KMS-11 (cell line): ENCODE results near the gene SORCS2.

ENCODE experiments used
- H2AFZ ChIP-seq: fragments of 200-600 bp; sonication (generic); 2 replicates; pipeline ENCODE4 v1.6.1; 2016; ENCODE audit warnings: antibody characterized with exemption, mixed run types, low read depth
- H3K27ac ChIP-seq: fragments of 200-600 bp; sonication (generic); 2 replicates; pipeline ENCODE4 v1.6.1; 2016; ENCODE audit warnings: mild to moderate bottlenecking, mixed run types
- H3K27me3 ChIP-seq: fragments of 200-600 bp; sonication (generic); 2 replicates; pipeline ENCODE4 v1.6.1; 2017; ENCODE audit warnings: mild to moderate bottlenecking, low read depth, mixed run types, moderate library complexity; ENCODE audit not compliant: insufficient read depth
- H3K36me3 ChIP-seq: fragments of 200-600 bp; sonication (generic); 2 replicates; pipeline ENCODE4 v1.6.1; 2017; ENCODE audit warnings: mild to moderate bottlenecking, mixed run types; ENCODE audit not compliant: insufficient read depth
- H3K4me1 ChIP-seq: fragments of 200-600 bp; sonication (generic); 2 replicates; pipeline ENCODE4 v1.6.1; 2016; ENCODE audit warnings: mild to moderate bottlenecking, low read depth, mixed run types; ENCODE audit not compliant: poor library complexity, severe bottlenecking
- H3K4me2 ChIP-seq: fragments of 200-600 bp; sonication (generic); 2 replicates; pipeline ENCODE4 v1.7.0; 2016; ENCODE audit warnings: mild to moderate bottlenecking, mixed run types
- H3K4me3 ChIP-seq: fragments of 200-600 bp; sonication (generic); IDR thresholded peaks from 2 replicates; pipeline ENCODE4 v1.6.1; 2017; ENCODE audit warnings: low read depth, low read length, mixed read lengths; ENCODE audit not compliant: insufficient read depth
- H3K79me2 ChIP-seq: fragments of 200-600 bp; sonication (generic); 2 replicates; pipeline ENCODE4 v1.6.1; 2016; ENCODE audit warnings: low read depth, mixed run types; ENCODE audit not compliant: insufficient read depth
- H3K9ac ChIP-seq: fragments of 200-600 bp; sonication (generic); 2 replicates; pipeline ENCODE4 v1.6.1; 2016; ENCODE audit warnings: mild to moderate bottlenecking, mixed run types
- H4K20me1 ChIP-seq: fragments of 200-600 bp; sonication (generic); 2 replicates; pipeline ENCODE4 v1.6.1; 2016; ENCODE audit warnings: mild to moderate bottlenecking, mixed run types; ENCODE audit not compliant: insufficient read depth
- CTCF ChIP-seq: fragments of 200-600 bp; sonication (generic); conservative IDR thresholded peaks from 2 replicates; pipeline ENCODE4 v1.6.1; 2017; ENCODE audit warnings: low read depth, mild to moderate bottlenecking, antibody characterized with exemption, low read length, moderate library complexity, mixed read lengths

The SORCS2 gene

GRCh38 chr4:7458066-7458425 is 265.7 kb downstream of the SORCS2 start:
- Histone ChIP-seq H2AFZ (no peak overlapping the region), H3K36me3 (no peaks in the 10 kb centered on the region), H3K9ac (no peak overlapping the region), H3K27ac (no peak overlapping the region), H3K4me3 (no peak overlapping the region), H3K27me3 (no peaks in the 10 kb centered on the region; the same call in 1 of the 2 replicates), H3K4me1 (no peaks in the 10 kb centered on the region), H3K4me2 (no peak overlapping the region), H4K20me1 (no peaks in the 10 kb centered on the region), H3K79me2 (no peaks in the 10 kb centered on the region)
- no peak for TF ChIP-seq CTCF

- no peak overlapping the region for H3K4me2 ChIP-seq
- no peak for TF ChIP-seq CTCF
These were observed 266.1 kb downstream of the SORCS2 start for GRCh38 chr4:7458477-7458876.

GRCh38 chr4:7459471-7459870 is 267.1 kb downstream of the SORCS2 start:
- no peaks in the 10 kb centered on the region for H3K79me2 ChIP-seq
- H2AFZ ChIP-seq, result no peak overlapping the region
- H4K20me1 ChIP-seq, result no peaks in the 10 kb centered on the region
- H3K4me2 ChIP-seq, result no peak overlapping the region
- no peak overlapping the region for H3K9ac ChIP-seq
- H3K4me3 ChIP-seq, result no peak overlapping the region
- TF ChIP-seq CTCF, result no peak
- no peaks in the 10 kb centered on the region for H3K4me1 ChIP-seq
- no peaks in the 10 kb centered on the region for H3K36me3 ChIP-seq
- H3K27ac ChIP-seq, result no peak overlapping the region
- H3K27me3 ChIP-seq, result no peaks in the 10 kb centered on the region; the same call in 1 of the 2 replicates

More at GRCh38 chr4:7458477-7458876, 266.1 kb downstream of the SORCS2 start:
- Histone ChIP-seq H3K27me3 (no peaks in the 10 kb centered on the region; the same call in 1 of the 2 replicates), H2AFZ (no peak overlapping the region), H3K9ac (no peak overlapping the region), H3K27ac (no peak overlapping the region), H3K36me3 (no peaks in the 10 kb centered on the region), H4K20me1 (no peaks in the 10 kb centered on the region), H3K4me3 (no peak overlapping the region), H3K79me2 (no peaks in the 10 kb centered on the region), H3K4me1 (no peaks in the 10 kb centered on the region)

- Histone ChIP-seq H2AFZ (no peak overlapping the region), H3K4me3 (no peak overlapping the region), H3K4me2 (no peak overlapping the region), H3K36me3 (no peaks in the 10 kb centered on the region), H3K9ac (no peak overlapping the region), H3K4me1 (no peaks in the 10 kb centered on the region), H3K27ac (no peak overlapping the region), H3K27me3 (no peaks in the 10 kb centered on the region; the same call in 1 of the 2 replicates), H4K20me1 (no peaks in the 10 kb centered on the region), H3K79me2 (no peaks in the 10 kb centered on the region)
- no peak for TF ChIP-seq CTCF
These were observed 268.2 kb downstream of the SORCS2 start for GRCh38 chr4:7460566-7460965.
